GM12891 (cell line): ENCODE measurements around the gene CPE.

Source experiments
- PAX5 ChIP-seq: IDR thresholded peaks from 2 replicates; pipeline ENCODE4 v1.6.1; 2011; ENCODE audit warnings: low read length, moderate library complexity, mild to moderate bottlenecking; ENCODE audit not compliant: insufficient read depth, severe bottlenecking
- POLR2A ChIP-seq: IDR thresholded peaks from 2 replicates; pipeline ENCODE4 v1.6.1; 2011; ENCODE audit warnings: low read depth, low read length, control low read depth
- POLR2AphosphoS5 ChIP-seq: IDR thresholded peaks from 2 replicates; pipeline ENCODE4 v1.6.1; 2011; ENCODE audit warnings: low read depth, low read length, control low read depth
- POU2F2 ChIP-seq: IDR thresholded peaks from 2 replicates; pipeline ENCODE4 v1.6.1; 2011; ENCODE audit warnings: low read depth, mild to moderate bottlenecking, control low read depth, low read length, moderate library complexity
- SPI1 ChIP-seq: IDR thresholded peaks from 2 replicates; pipeline ENCODE4 v1.6.1; 2011; ENCODE audit warnings: low read depth, low read length, control low read depth
- TAF1 ChIP-seq: IDR thresholded peaks from 2 replicates; pipeline ENCODE4 v1.6.1; 2011; ENCODE audit warnings: low read depth, low read length, control low read depth

GRCh38 chr4:165508372-165509120 lies 129.7 kb downstream of the CPE start:
- TF ChIP-seq POLR2A, result no peak
- no peak for TF ChIP-seq POLR2AphosphoS5
- TF ChIP-seq SPI1, result no peak
- TF ChIP-seq TAF1, result no peak
- no peak for TF ChIP-seq POU2F2
- no peak for TF ChIP-seq PAX5
